GM12878 (cell line): ENCODE results near the gene AFAP1. TPM values are rescaled to one million over a fixed set of nuclear protein-coding genes. Genes with fewer than 3 reads are reported as not detected.

Source experiments
- ATAC-seq: fragments of 200-7000 bp; cut with Tn5 transposase; 3 replicates; pipeline ENCODE4 v1.9.1; 2020; ENCODE audit warnings: mild to moderate bottlenecking, moderate library complexity
- BruUV-seq: library from RNA; stranded (reverse); fragments of 400-500 nt; replicated peaks from 2 replicates; lab custom pipeline; 2021; lab: Mats Ljungman, UMichigan
- CTCF ChIA-PET: fragments of 300-600 bp; sonication (Branson Sonifier 250); formaldehyde crosslinking; extraction: SDS; loops from one replicate; lab custom pipeline; 2021; ENCODE audit warnings: inconsistent platforms; lab: Yijun Ruan, JAX
- POLR2A ChIA-PET: fragments of 350-600 bp; formaldehyde crosslinking; extraction: SDS; loops from one replicate; lab custom pipeline; 2021; ENCODE audit warnings: inconsistent platforms; lab: Charles Lee
- RAD21 ChIA-PET: fragments of 300-600 bp; sonication (Branson Sonifier 250); formaldehyde crosslinking; loops from one replicate; lab custom pipeline; 2023; ENCODE audit warnings: antibody characterized with exemption; ENCODE audit not compliant: unreplicated experiment; lab: Charles Lee
- SMC1A ChIA-PET: fragments of 300-600 bp; sonication (Branson Sonifier 250); formaldehyde crosslinking; loops from one replicate; lab custom pipeline; 2023; ENCODE audit not compliant: unreplicated experiment, uncharacterized antibody; lab: Charles Lee
- DNase-seq: peaks from one replicate; pipeline ENCODE4 v3.0.0-alpha.2; 2011; ENCODE audit warnings: low read depth, low spot score
- FAIRE-seq: peaks from 3 replicates; lab custom pipeline; 2011; peaks lifted over from hg19 to GRCh38; lab: Jason Lieb, UNC
- H2AFZ ChIP-seq: 2 replicates; pipeline ENCODE4 v1.6.0; 2011; ENCODE audit warnings: low read depth, low read length, control low read depth; ENCODE audit not compliant: control insufficient read depth
- H3K27ac ChIP-seq: 2 replicates; pipeline ENCODE4 v1.5.1; 2011; ENCODE audit warnings: control low read depth; ENCODE audit not compliant: control insufficient read depth, insufficient read depth
- H3K27me3 ChIP-seq, 2 experiments: replicated peaks in 1 of 2; 2 replicates each; pipeline versions ENCODE4 v1.6.0 to v1.6.1; 2011; ENCODE audit warnings: low read length in 1 of 2; ENCODE audit not compliant: control insufficient read depth in 2 of 2, insufficient read depth in 2 of 2
- H3K36me3 ChIP-seq, 2 experiments: 2 replicates each; pipeline ENCODE4 v1.5.1; 2011; ENCODE audit warnings: low read length in 1 of 2; ENCODE audit not compliant: control insufficient read depth in 2 of 2, insufficient read depth in 2 of 2
- H3K4me1 ChIP-seq: 2 replicates; pipeline ENCODE4 v1.6.1; 2011; ENCODE audit warnings: mild to moderate bottlenecking, low read length, moderate library complexity, mixed read lengths; ENCODE audit not compliant: control insufficient read depth, insufficient read depth
- H3K4me2 ChIP-seq: 2 replicates; pipeline ENCODE4 v1.6.0; 2011; ENCODE audit warnings: control low read depth; ENCODE audit not compliant: control insufficient read depth, insufficient read depth
- H3K4me3 ChIP-seq: fragments of 200-600 bp; sonication (generic); 2 replicates; pipeline ENCODE4 v1.5.1; 2016
- H3K79me2 ChIP-seq: 2 replicates; pipeline ENCODE4 v1.6.0; 2011; ENCODE audit warnings: low read length; ENCODE audit not compliant: control insufficient read depth, insufficient read depth
- H3K9ac ChIP-seq: 2 replicates; pipeline ENCODE4 v1.8.0; 2011; ENCODE audit warnings: low read length, control low read depth, mixed read lengths; ENCODE audit not compliant: control insufficient read depth, insufficient read depth
- H3K9me3 ChIP-seq: replicated peaks from 3 replicates; pipeline ENCODE4 v1.5.1; 2011; ENCODE audit warnings: mild to moderate bottlenecking, low read length; ENCODE audit not compliant: control insufficient read depth, insufficient read depth
- H4K20me1 ChIP-seq: 2 replicates; pipeline ENCODE4 v1.6.0; 2011; ENCODE audit not compliant: control insufficient read depth, insufficient read depth
- MTA3 ChIP-seq: IDR thresholded peaks from 2 replicates; pipeline ENCODE4 v1.6.1; 2012; ENCODE audit warnings: low read length, inconsistent platforms, borderline replicate concordance
- SREBF2 ChIP-seq: IDR thresholded peaks from 2 replicates; pipeline ENCODE4 v1.6.1; 2012; ENCODE audit warnings: mild to moderate bottlenecking, low read length
- TARDBP ChIP-seq: IDR thresholded peaks from 2 replicates; pipeline ENCODE4 v1.6.1; 2016; ENCODE audit warnings: borderline replicate concordance
- WGBS: methylation state at CpG from one replicate; pipeline ENCODE4 v1.1.6; 2016; ENCODE audit warnings: low lambda C conversion rate; ENCODE audit not compliant: insufficient replicate concordance, insufficient coverage; ENCODE audit errors: missing lambda C conversion rate; 5-methylcytosine and 5-hydroxymethylcytosine counted together
- in situ Hi-C: fragments of 300-500 bp; cut with MboI; formaldehyde crosslinking; loops from 9 replicates; pipeline ENCODE4 v1.14.3; 2018; ENCODE audit warnings: mixed read lengths
- intact Hi-C: fragments of 100-400 bp; cut with micrococcal nuclease; formaldehyde crosslinking; loops from one replicate; pipeline ENCODE4 v1.14.2; 2022; ENCODE audit not compliant: unreplicated experiment
- polyA plus RNA-seq, 11 experiments: library from polyadenylated mRNA; depleted of rRNA in 4 of 11; unstranded in 6 of 11; stranded (reverse) in 5 of 11; fragments of >200 nt; fragmentation: Nextera tagmentation in 4 of 11; fragmentation: Illumina TruSeq in 1 of 11; extraction: Ambion mirVana in 4 of 11; extraction: Trizol in 1 of 11; gene quantifications; 1 replicate in 1 of 11; 2 replicates in 10 of 11; pipeline versions ENCODE4 v1.2.1 to v1.2.3, GENCODE V29; 2011 to 2016; ENCODE audit warnings: inconsistent platforms in 2 of 11, missing spikeins in 2 of 11, low read depth in 1 of 11
- total RNA-seq, 4 experiments: library from RNA; depleted of rRNA in 3 of 4; stranded (reverse); fragments of >200 nt in 3 of 4; fragmentation: Illumina TruSeq in 1 of 4; extraction: Trizol in 1 of 4; gene quantifications; 2 replicates each; pipeline versions ENCODE4 v1.2.1 to v1.2.3, GENCODE V29; 2013 to 2021
- TF ChIP-seq, protein P1 (sequence below): IDR thresholded peaks from 2 replicates; pipeline ENCODE4 v1.6.1; 2011; ENCODE audit warnings: borderline replicate concordance, low read depth, mild to moderate bottlenecking, moderate library complexity, mixed read lengths, low read length; ENCODE audit not compliant: insufficient read depth; ENCODE audit errors: extremely low read length
- TF ChIP-seq, protein P2 (sequence below): fragments of 150-350 bp; IDR thresholded peaks from 2 replicates; pipeline ENCODE4 v1.6.1; 2016; ENCODE audit warnings: low read depth, low read length
- TF ChIP-seq, protein P3 (sequence below): fragments of 450-650 bp; formaldehyde crosslinking; IDR thresholded peaks from 2 replicates; pipeline ENCODE4 v1.4.0; 2022; ENCODE audit warnings: mild to moderate bottlenecking, moderate library complexity

Gene AFAP1
- total and polyA plus RNA-seq, 10 of the 15 experiments (the other 5 are each of a cell fraction or from before 2014, with no cell fraction given), result 0.02 to 0.23 (median 0.09) TPM; not detected in 1

DNA sequence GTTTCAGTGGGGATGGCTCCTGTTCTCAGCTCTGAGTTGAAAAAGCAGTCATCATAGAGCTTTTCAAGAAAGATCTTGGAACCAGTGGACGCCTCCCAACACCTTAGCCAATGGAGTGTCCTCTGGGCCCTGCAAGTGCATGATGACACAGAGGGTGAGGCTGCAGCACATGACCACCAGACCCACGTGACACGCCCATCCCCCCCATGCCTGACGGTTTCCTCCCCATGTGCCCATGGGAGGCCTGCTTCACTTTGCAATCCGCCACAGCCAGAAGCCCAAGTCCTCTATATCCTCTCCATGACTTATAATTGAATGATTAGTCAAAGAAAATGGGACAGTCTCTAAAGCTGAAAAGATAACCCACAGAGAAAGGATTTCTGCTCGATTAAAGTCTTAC is 187.0 kb downstream of the AFAP1 start:
- in situ Hi-C loops, result no loop called here
- Histone ChIP-seq H3K27me3 (no peaks in the 10 kb centered on the region), H3K36me3 (no peaks in the 10 kb centered on the region)
- 21% methylated on average over 6 of the region's 6 CpGs for WGBS
- TF ChIP-seq, protein P1, sequence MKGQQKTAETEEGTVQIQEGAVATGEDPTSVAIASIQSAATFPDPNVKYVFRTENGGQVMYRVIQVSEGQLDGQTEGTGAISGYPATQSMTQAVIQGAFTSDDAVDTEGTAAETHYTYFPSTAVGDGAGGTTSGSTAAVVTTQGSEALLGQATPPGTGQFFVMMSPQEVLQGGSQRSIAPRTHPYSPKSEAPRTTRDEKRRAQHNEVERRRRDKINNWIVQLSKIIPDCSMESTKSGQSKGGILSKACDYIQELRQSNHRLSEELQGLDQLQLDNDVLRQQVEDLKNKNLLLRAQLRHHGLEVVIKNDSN, result peak; percentile 56
- no peak for TF ChIP-seq SREBF2
- TF ChIP-seq, all 136 proteins: peak for 1
- no peaks in the 10 kb centered on the region for H3K9me3 ChIP-seq
- no peaks in the 10 kb centered on the region for H4K20me1 ChIP-seq
- intact Hi-C loops, result no loop called here
- ATAC-seq (no peak), DNase-seq (no peak), FAIRE-seq (no peak)
- H3K4me1 ChIP-seq, result no peaks in the 10 kb centered on the region
- H3K79me2 ChIP-seq, result no peaks in the 10 kb centered on the region
- no peak overlapping the region for H3K4me2 ChIP-seq
- no TSS peak for BruUV-seq
- H3K27ac ChIP-seq, result no peak overlapping the region
- ChIA-PET RAD21 (no interaction called here), POLR2A (no interaction called here), SMC1A (no interaction called here), CTCF (no interaction called here)
- no peak overlapping the region for H2AFZ ChIP-seq
- H3K4me3 ChIP-seq, result no peak overlapping the region
- H3K9ac ChIP-seq, result no peak overlapping the region

DNA sequence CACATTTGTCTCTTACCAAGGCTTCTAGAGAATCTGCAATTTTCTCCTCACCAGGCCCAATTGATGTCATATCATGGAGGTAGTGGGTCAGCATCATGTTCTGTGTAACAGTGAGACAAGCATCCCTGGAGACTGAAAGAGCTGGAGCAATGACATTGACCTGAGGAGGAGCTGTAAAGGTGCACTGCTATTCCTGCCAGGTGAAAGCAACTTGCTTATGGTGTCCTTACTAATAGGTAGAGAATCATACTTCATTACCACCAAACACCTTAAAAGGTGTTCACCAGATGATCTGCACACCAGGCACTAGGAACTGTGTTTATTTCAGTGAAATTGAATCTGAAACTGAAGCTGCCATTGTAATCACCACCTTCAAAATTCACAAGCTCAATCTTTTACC is 188.7 kb downstream of the AFAP1 start:
- Histone ChIP-seq H3K36me3 (no peaks in the 10 kb centered on the region), H2AFZ (no peak overlapping the region), H3K79me2 (no peaks in the 10 kb centered on the region), H3K9ac (no peak overlapping the region), H3K9me3 (no peaks in the 10 kb centered on the region), H3K4me1 (no peaks in the 10 kb centered on the region), H4K20me1 (no peaks in the 10 kb centered on the region), H3K4me3 (no peak overlapping the region), H3K4me2 (no peak overlapping the region), H3K27me3 (no peaks in the 10 kb centered on the region), H3K27ac (no peak overlapping the region)
- no TSS peak for BruUV-seq
- ChIA-PET RAD21 (no interaction called here), POLR2A (no interaction called here), SMC1A (no interaction called here), CTCF (interaction anchor here (0.7 kb wide), 1 partner anchor 28 kb away, joined by 3 read pairs; no protein-coding TSS in a partner anchor)
- ATAC-seq (no peak), DNase-seq (no peak), FAIRE-seq (no peak)
- intact Hi-C loops, result no loop called here
- in situ Hi-C loops, result no loop called here
- TF ChIP-seq, protein P2, sequence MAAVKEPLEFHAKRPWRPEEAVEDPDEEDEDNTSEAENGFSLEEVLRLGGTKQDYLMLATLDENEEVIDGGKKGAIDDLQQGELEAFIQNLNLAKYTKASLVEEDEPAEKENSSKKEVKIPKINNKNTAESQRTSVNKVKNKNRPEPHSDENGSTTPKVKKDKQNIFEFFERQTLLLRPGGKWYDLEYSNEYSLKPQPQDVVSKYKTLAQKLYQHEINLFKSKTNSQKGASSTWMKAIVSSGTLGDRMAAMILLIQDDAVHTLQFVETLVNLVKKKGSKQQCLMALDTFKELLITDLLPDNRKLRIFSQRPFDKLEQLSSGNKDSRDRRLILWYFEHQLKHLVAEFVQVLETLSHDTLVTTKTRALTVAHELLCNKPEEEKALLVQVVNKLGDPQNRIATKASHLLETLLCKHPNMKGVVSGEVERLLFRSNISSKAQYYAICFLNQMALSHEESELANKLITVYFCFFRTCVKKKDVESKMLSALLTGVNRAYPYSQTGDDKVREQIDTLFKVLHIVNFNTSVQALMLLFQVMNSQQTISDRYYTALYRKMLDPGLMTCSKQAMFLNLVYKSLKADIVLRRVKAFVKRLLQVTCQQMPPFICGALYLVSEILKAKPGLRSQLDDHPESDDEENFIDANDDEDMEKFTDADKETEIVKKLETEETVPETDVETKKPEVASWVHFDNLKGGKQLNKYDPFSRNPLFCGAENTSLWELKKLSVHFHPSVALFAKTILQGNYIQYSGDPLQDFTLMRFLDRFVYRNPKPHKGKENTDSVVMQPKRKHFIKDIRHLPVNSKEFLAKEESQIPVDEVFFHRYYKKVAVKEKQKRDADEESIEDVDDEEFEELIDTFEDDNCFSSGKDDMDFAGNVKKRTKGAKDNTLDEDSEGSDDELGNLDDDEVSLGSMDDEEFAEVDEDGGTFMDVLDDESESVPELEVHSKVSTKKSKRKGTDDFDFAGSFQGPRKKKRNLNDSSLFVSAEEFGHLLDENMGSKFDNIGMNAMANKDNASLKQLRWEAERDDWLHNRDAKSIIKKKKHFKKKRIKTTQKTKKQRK, result no peak
- no peak for TF ChIP-seq TARDBP
- TF ChIP-seq MTA3, result no peak
- TF ChIP-seq, protein P3, sequence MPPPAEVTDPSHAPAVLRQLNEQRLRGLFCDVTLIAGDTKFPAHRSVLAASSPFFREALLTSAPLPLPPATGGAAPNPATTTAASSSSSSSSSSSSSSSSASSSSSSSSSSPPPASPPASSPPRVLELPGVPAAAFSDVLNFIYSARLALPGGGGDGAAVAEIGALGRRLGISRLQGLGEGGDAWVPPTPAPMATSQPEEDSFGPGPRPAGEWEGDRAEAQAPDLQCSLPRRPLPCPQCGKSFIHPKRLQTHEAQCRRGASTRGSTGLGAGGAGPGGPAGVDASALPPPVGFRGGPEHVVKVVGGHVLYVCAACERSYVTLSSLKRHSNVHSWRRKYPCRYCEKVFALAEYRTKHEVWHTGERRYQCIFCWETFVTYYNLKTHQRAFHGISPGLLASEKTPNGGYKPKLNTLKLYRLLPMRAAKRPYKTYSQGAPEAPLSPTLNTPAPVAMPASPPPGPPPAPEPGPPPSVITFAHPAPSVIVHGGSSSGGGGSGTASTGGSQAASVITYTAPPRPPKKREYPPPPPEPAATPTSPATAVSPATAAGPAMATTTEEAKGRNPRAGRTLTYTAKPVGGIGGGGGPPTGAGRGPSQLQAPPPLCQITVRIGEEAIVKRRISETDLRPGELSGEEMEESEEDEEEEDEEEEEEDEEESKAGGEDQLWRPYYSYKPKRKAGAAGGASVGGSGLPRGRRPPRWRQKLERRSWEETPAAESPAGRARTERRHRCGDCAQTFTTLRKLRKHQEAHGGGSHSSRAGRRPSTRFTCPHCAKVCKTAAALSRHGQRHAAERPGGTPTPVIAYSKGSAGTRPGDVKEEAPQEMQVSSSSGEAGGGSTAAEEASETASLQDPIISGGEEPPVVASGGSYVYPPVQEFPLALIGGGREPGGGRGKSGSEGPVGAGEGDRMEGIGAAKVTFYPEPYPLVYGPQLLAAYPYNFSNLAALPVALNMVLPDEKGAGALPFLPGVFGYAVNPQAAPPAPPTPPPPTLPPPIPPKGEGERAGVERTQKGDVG (CRISPR knock-in tag), result no peak
